NCI-H2227 treated with DMSO at 0.1 percent for 48 hours (cell line): ENCODE data around the gene EPN3.
A peak's percentile ranks its signal among the peaks of the same experiment; 100 is the strongest.

Experiments used
- DNase-seq: peaks from one replicate; lab custom pipeline; 2025; lab: John Stamatoyannopoulos, UW

The EPN3 gene

DNA sequence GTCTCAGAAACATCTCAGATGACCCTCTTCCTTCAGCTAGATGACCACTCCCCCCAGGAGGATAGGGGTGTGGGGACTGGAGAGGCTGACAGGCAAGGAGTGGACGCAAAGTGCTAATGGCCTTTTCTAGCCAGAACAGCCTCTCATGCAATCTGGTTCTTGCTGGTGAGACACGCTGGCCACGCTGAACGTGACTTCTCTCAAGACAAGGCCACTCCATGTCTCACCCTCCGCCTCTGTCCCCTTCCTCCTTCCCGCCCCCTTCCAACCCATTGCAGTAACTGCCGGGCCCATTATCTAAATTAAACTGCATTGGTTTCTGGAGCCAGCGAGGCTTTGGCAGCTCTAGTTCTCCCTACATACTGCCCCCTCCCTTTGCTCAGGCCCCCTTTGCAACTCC lies 37.5 kb downstream of the EPN3 start:
- peak; percentile 82 for DNase-seq

- DNase-seq = peak; percentile 82
These were observed 38.0 kb downstream of the EPN3 start for GRCh38 chr17:50570528-50570927.

DNA sequence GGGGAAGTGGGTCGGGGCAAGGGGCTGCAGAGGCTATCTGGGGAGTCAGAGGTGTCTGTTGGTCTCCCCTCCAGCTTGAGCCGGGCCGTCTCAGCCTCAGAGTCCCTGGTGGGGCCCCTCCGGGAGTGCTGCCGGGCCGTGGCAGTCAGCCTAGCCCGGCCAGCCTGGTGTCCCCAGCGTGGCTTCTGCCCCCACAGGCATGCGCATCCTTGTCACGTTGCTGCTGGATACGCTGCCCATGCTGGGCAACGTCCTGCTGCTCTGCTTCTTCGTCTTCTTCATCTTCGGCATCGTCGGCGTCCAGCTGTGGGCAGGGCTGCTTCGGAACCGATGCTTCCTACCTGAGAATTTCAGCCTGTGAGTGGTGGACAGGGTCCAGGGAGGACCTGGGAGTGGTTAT lies 39.1 kb downstream of the EPN3 start:
- no peak for DNase-seq

GRCh38 chr17:50572541-50572940 lies 40.0 kb downstream of the EPN3 start:
- no peak for DNase-seq

DNA sequence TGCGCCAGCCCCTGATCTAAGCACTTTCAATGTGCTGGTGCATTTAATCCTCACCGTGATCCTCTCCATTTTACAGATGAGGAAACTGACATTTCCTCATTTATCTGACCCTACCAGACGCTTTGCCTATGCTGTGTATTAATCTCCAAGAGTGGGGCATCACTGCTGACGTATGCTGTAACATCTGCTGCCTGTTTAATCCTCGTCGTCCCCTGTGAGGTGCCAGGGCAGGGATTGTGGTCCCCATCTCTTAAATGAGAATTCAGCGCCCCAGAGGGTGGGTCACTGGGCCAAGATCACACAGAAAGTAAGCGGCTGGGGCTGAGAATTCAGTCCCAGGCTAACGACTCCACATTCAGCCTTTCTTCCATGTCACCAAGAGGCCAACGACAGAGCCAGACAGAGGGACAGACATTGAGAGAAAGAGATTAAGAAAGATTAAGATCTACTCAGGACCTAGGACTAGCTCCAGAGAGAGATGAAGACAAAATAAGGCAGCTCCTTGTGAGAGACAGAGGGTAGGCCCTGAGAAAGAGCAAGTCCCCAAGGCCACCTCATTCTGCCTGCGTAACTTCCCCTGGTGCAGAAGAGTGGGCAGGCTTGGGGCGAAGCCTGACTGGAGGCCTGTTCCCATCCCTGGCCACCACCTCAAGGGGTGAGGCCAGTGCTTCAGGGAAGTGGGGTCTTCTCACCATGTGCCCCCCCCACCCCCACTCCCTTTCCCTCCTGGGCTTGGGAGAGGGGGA lies 41.5 kb downstream of the EPN3 start:
- DNase-seq = no peak

- no peak for DNase-seq
These were observed 43.2 kb downstream of the EPN3 start for GRCh38 chr17:50575581-50576210.

DNA sequence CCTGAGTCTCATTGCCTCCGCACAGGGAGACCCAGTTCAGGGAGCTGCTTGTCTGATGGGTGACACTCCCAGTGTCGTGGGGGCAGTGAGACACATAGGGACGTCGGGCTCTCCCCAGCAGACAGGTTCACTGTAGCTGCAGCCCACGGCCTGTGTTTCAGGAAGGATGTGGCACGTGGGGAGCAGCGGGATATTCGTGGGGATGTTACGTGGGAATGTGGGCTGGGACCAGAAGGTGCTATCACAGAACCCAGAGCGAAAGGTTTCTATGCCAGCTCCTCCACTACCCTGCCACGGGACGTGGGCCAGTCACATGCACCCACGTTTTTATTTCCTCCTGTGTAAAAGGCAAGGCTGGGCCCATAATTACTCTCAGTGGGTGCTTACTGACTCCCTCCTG lies 44.3 kb downstream of the EPN3 start:
- DNase-seq = no peak

GRCh38 chr17:50577451-50577954 lies 45.0 kb downstream of the EPN3 start:
- DNase-seq = no peak

- no peak for DNase-seq
These were observed 45.6 kb downstream of the EPN3 start for GRCh38 chr17:50578173-50578572.

DNA sequence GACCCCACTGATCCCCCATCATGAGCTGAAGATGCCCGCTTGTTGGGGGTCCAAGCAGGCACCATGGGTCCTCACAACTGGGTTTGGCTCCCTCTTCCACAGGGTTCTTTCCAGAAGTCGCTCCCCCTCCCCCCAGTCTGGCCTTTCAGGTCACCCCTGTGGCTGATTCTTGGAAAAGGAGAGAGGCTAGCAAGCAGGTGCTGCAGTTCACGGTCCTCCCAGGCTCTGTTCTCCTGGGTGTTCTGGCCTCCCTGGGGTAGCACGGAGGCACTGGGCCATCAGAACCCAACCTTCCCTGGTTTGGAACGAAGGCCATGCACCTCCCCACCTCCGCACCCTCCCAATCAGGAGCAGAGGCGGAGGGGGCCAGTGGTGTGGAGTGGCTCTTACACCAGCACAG lies 46.9 kb downstream of the EPN3 start:
- no peak for DNase-seq

DNA sequence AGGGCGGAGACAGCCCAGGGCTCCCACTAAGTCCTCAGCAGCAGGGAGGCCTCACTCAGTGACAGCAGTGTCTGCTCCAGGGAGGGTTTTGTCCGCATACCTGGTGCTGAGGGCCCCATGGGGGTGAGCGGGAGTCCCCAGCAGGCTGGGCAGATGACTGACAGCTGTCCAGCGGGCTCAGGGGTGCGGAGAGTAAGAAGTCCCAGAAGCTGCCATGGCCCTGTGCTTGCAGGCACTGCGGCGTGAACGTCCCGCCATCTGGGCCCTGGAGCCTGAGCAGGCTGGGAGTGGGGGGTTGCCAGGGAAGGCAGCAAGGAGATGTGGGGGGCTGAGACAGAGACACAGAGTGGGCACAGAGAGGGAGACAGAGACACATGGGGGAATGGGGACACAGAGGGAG lies 48.1 kb downstream of the EPN3 start:
- no peak for DNase-seq

GRCh38 chr17:50581316-50581715 lies 48.8 kb downstream of the EPN3 start:
- DNase-seq = no peak

DNA sequence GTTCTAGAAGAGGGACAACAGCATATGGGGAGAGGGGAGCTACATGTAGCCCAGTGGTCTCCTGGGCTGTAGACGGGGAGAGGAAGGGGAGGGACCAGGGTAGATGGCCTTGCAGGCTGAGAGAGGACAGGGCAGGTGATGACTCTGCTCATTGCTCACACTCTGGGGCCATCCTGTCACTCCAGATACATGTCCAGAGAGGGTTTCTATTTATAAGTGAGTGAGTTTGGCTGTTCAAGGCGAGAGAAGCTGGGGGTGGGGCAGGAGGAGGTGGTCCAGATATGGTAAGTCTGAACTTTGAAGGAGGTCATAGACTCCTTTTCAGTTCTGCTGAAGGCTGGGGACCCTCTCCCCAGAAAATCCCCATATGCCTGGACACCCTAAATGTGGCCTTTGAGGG lies 50.2 kb downstream of the EPN3 start:
- no peak for DNase-seq

- DNase-seq = no peak
These were observed 51.1 kb downstream of the EPN3 start for GRCh38 chr17:50583641-50584040.

DNA sequence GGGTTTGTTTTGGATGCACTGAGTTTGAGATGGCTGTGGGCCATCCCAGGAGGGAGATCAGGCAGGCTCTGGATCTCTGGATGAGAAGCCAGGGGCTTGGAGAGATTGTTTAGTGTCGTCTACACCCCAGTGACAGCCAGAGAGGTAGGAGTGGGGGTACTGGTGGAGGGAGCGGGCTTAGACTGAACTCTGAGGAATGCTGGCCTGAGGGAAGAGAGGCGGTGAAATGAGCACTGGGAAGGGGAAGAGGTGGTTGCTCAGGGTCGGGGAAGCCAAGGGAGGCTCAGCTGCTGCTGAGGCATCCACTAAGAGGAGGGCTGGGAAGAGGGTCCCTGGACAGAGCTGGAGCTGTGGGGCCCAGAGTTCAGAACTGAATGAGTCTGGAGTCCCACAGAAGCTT lies 51.6 kb downstream of the EPN3 start:
- DNase-seq = no peak

DNA sequence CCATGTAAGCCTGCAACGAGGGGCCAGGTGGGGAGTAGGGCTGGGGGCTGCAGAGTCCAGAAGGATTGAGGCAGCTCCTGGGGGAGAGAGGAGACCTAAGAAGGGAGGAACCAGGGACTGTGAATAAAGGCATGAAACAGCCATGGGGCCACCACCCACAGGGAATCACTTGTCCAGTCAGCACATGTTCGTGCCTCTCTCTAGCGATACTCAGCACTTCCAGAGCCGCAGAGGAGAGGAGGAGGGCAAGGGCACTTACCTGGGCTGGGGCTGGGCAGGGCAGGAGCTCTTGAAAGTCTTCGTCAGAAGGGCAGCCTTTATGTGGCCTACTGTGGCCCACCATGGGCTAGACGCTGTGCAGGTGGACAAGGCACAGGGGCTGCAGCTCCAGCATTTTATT lies 52.2 kb downstream of the EPN3 start:
- DNase-seq = no peak

- DNase-seq = no peak
These were observed 52.8 kb downstream of the EPN3 start for GRCh38 chr17:50585346-50585745.

DNA sequence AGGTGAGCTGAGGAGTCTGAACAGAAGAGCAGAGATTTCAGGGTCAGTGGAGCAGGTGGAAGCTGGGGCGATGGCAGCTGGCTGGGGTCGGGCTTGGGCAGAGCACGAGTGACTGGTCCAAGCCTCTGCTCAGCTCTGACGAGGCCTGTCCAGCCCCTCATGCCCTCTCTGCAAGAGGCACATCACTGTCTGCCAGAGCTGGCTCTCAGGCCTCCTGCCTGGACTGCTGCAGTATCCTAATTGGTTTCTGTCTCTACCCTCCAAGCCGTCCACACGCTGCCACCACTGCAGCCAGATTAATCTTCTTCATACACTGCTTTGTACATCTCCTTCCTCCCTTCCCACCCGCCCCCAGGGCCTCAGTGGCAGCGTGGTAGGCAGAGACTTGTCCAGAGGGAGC lies 53.4 kb downstream of the EPN3 start:
- no peak for DNase-seq

- DNase-seq = no peak
These were observed 54.1 kb downstream of the EPN3 start for GRCh38 chr17:50586421-50587247.

DNA sequence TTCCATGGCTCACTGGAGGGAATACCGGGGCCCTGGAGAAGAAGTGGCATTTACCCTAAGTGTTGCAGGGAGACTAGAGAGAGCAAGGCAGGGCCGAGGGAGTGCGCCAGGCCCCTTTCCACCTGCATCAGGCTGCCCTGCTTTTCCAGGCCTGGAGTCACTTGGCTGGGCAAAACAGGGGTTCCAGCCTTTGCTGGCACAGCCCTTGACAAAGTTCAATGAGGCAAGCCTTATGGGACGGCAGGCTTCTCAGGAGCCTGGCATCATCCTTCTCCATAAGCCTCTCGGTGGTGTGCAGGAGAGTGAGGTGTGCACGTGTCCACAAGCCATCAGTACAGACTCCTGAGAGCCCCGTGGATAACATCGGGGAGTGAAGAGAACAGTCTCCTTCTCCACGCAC lies 55.0 kb downstream of the EPN3 start:
- no peak for DNase-seq

GRCh38 chr17:50588391-50589049 lies 56.0 kb downstream of the EPN3 start:
- no peak for DNase-seq

GRCh38 chr17:50589095-50589705 lies 56.7 kb downstream of the EPN3 start:
- no peak for DNase-seq
